HG03342 (cell line): Measurements from ENCODE around the gene C16orf87.
A peak's percentile ranks its signal among the peaks of the same experiment; 100 is the strongest.
"Not testable (repeated sequence)": the region's sequence is repeated elsewhere in the genome, so short reads cannot be mapped to it uniquely, and the experiment has no call there.

ENCODE experiments used
- ATAC-seq: cut with Tn5 transposase; IDR thresholded peaks from one replicate; pipeline ENCODE4 v1.9.1; 2021; ENCODE audit warnings: mild to moderate bottlenecking, moderate library complexity; ENCODE audit not compliant: unreplicated experiment

C16orf87 gene

GRCh38 chr16:46801428-46802049, 29.4 kb downstream of the C16orf87 start:
- no peak for ATAC-seq

DNA sequence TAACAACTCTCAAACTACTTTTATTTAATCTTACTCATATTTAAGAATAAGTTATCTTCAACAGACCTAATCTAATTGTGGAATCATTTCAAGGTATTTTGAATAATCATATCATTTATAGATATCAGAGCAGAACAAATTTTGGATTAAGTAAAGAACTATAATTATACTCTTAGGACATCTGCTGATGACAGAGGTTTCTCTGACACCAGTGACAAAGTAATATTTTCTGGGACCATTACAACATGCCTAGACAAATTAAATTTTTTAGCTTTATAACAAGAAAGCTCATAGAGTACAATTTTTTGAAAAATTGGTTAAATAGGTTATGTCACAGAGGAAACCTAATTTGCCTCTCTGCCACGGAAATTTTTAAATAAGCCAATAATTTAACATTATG, 30.5 kb downstream of the C16orf87 start:
- no peak for ATAC-seq

DNA sequence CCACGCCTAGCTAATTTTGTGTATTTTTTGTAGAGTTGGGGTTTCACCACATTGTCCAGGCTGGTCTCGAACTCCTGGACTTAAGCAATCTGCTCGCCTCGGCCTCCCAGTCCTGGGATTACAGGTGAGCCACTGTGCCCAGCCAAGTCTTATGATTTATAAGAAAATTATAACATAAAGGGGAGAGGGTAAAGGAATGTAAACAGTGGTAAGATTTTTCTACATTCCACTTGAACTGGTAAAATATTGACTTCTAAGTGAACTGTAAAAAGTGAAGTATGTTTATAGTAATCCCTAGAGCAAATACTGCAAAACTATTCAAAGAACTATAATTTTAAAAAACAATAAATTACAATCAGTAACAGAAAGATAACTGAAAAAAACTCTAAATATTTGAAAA, 33.5 kb downstream of the C16orf87 start:
- ATAC-seq: no peak

DNA sequence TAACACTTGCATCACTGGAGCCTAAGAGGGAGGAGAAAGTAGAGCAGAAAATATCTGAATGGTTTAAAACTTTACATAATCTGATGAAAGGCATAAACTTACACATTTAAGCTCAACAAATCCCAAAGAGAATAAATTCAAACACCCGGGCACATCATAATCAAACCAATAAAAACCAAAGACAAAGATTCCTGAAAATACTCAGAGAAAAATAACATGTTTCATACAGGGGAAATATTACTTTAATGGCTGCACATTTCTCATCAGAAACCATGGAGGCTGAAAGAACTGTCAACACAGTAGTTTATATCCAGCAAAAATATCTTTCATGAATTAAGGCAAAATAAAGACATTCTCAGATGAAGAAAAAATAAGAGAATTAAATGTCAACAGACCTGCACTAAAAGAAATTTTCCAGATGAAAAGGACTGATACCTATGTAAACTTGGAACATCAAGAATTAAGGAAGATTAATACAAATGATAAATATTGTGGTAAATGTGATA, 34.2 kb downstream of the C16orf87 start:
- ATAC-seq: no peak

DNA sequence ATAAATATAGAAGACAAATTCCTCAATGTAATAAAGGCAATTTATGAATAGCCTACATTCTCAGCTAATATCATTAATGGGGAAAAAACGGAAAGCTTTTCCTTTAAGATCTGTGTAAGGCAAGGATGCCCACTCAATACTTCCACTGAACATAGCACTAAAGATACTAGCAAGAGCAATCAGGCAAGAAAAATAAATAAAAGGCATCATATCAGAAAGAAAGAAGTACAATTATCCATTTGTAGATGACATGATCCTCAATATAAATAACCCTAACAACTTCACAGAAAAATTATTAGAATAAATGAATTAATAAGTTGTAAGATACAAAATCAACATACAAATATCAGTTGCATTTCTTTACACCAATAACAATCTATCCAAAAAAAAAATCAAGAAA, 37.1 kb downstream of the C16orf87 start:
- ATAC-seq: no peak

DNA sequence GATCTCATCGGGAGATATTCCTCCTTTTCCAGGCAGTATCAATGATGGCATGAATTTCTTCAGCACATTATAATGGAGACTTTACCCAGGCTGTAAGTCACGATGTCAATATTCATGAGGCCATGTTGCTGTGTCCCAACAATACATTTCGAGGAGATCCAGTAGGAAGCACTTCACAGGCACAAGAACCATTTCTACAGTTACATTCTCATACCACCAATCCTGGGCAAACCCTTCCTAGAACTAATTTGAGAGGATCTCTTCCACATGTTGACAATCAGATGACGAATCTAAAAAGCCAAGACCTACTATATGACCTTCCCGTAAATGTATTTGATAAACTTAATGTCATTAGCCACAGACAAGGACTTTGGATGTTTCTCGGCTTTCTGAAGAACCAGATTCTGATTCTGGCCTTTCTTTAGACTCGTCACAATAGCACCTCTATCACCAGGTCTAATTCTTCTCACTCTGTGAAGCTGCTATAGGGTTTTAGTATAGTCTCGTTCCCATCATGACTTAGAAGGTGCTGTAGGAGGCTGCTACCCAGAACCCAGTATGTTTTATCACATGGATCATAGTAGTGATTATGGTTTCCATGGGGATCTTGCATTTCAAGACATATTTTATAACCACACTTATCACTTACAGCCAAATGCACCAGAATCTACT, 40.2 kb downstream of the C16orf87 start:
- no peak for ATAC-seq

DNA sequence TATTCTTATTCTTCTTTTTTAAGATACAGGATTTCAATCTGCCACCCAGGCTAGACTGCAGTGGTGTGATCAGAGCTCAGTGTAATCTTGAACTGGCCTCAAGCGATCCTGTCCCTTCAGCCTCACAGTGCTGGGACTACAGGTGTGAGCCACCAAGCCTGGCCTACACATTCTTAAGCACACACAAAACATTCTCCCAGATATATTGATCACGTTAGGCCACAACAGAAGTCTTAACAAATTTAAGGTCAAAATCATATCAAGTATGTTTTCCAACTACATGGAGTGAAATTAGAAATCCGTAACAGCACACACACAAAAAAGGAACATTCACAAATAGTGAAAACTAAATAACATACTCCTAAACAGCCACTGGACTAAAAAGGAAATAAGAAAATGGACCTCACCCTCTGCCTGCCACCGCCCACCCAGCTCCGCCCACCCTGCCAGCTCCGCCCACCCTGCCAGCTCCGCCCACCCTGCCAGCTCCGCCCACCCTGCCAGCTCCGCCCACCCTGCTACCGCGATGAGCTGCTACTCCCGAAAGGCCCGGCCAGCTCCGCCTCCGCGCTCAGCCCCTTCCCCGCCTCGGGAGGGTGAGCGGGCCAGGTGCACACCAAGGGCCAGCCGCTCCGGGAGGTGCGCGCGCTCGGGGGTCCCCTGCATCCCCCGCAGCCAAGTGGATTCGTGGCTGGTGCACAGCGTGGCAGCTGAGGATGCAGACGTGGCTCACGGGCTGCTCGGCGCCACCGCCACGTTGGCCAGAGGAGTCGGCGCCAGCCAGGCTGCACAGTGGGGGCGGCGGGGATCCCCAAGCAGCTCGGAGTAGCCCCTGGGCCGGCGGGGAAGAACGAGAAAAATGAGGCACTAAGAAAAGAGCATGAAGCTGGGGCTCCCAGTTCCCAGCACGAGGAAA, 41.2 kb downstream of the C16orf87 start:
- peak; percentile 78 for ATAC-seq

GRCh38 chr16:46788891-46789474, 42.0 kb downstream of the C16orf87 start:
- ATAC-seq: no peak

- no peak for ATAC-seq
These were observed 43.1 kb downstream of the C16orf87 start for GRCh38 chr16:46787909-46788308.

- ATAC-seq: no peak
These were observed 45.7 kb downstream of the C16orf87 start for GRCh38 chr16:46785076-46785845.

DNA sequence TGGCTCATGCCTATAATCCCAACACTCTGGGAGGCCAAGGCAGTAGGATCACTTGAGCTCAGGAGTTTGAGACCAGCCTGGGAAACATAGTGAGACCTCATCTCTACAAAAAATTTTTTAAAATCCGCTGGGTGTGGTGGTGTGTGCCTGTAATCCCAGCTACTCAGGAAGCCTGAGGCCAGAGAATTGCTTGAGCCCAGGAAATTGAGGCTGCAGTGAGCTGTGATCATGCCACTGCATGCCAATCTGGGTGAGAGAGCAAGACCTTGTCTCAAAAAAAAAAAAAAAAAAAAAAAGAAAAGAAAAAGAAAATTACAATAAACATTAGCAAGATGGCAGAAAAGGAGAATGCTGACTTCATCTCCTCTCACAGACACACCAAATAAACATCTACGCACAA, 46.4 kb downstream of the C16orf87 start:
- ATAC-seq: not testable (repeated sequence)

DNA sequence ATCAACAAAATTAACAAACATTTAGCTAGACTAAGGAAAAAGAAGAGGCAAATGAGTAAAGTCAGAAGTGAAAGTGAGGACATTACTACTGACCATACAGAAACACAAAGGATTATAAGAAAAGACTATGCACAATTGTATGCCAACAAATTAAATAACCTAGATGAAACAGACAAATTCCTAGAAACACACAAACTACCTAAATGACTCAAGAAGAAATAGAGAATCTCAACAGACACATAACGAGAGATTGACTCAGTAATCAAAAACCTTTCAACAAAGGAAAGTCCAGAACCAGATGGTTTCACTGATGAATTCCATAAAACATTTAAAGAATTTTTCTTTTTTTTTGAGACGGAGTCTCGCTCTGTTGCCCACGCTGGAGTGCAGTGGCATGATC, 47.2 kb downstream of the C16orf87 start:
- no peak for ATAC-seq

DNA sequence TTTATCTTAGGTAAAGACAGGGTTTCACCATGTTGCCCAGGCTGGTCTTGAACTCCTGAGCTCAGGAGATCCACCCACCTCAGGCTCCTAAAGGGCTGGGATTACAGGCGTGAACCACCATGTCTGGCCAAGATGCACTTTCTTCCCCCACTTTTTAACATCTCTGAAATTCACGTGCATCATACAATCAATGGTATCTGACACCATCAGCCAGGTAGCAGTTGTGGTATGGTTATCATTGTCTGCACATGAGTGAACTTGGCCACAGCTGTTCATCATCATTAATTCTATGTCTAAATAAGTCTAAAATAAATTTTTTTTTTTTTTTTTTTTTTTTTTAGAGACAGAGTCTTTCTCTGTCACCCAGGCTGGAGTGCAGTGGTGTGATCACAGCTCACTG, 48.7 kb downstream of the C16orf87 start:
- no peak for ATAC-seq

GRCh38 chr16:46777804-46778203, 53.2 kb downstream of the C16orf87 start:
- no peak for ATAC-seq

- no peak for ATAC-seq
These were observed 55.8 kb downstream of the C16orf87 start for GRCh38 chr16:46775214-46775613.

- ATAC-seq: no peak
These were observed 56.2 kb downstream of the C16orf87 start for GRCh38 chr16:46774743-46775177.

DNA sequence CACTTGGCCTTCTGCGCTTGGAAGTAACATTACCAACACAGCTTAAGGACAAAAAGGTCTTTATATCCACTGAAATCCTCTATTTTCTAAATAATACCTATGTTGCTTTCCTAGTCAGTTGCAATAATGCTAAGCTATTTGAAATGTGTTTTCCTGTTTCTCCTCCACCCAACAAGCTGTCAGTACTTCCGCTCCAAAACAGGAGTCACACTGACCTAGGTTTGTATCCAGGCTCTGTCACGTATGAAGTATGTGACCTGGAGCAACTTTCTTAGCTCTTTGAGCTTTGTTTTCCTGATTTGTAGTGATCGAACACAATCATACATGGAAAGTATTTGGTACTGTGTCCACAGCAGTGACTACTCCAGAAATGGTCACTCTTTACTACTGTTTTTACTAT, 58.5 kb downstream of the C16orf87 start:
- no peak for ATAC-seq

GRCh38 chr16:46768809-46769208, 62.2 kb downstream of the C16orf87 start:
- ATAC-seq: no peak

- no peak for ATAC-seq
These were observed 65.9 kb downstream of the C16orf87 start for GRCh38 chr16:46765050-46765449.

GRCh38 chr16:46763147-46763546, 67.8 kb downstream of the C16orf87 start:
- no peak for ATAC-seq
